Eye (tissue), 1 donor: ENCODE data around the gene SELENOO.

ENCODE experiments used
- DNase-seq: peaks from one replicate; pipeline ENCODE4 v3.0.0-alpha.2; 2015

Gene SELENOO

GRCh38 chr22:50257041-50257440, 56.2 kb downstream of the SELENOO start:
- no peak for DNase-seq

GRCh38 chr22:50257451-50258360, 56.9 kb downstream of the SELENOO start:
- no peak for DNase-seq

- DNase-seq, result no peak
Observed at GRCh38 chr22:50258361-50259292, 57.8 kb downstream of the SELENOO start.

- DNase-seq, result no peak
Observed at GRCh38 chr22:50259302-50259701, 58.5 kb downstream of the SELENOO start.

GRCh38 chr22:50260434-50260800, 59.6 kb downstream of the SELENOO start:
- no peak for DNase-seq

- peak; percentile 72 for DNase-seq
Observed at GRCh38 chr22:50260801-50261614, 60.2 kb downstream of the SELENOO start.

GRCh38 chr22:50261615-50262459, 61.0 kb downstream of the SELENOO start, which contains the start of gene MAPK12:
MAPK12 (minus strand) TSS chr22:50261683; CDS start chr22:50261509, 174 bp downstream.
- peak; percentile 57 for DNase-seq

GRCh38 chr22:50262460-50262911, 61.7 kb downstream of the SELENOO start:
- no peak for DNase-seq

GRCh38 chr22:50262973-50263617, 62.3 kb downstream of the SELENOO start:
- DNase-seq, result no peak

- DNase-seq, result no peak
Observed at GRCh38 chr22:50264104-50264745, 63.4 kb downstream of the SELENOO start.

- DNase-seq, result no peak
Observed at GRCh38 chr22:50264946-50265669, 64.3 kb downstream of the SELENOO start.

GRCh38 chr22:50266994-50267393, 66.2 kb downstream of the SELENOO start:
- no peak for DNase-seq
